CD4-positive, CD25-positive, alpha-beta regulatory T cell (primary cell): ENCODE data around the gene PLA2G6. TPM values are rescaled to one million over a fixed set of nuclear protein-coding genes. Genes with fewer than 3 reads are reported as not detected.
A peak's percentile ranks its signal among the peaks of the same experiment; 100 is the strongest.

Experiments
- ATAC-seq, 2 donors: fragments of 150-1000 bp; cut with Tn5 transposase; one replicate each; pipeline ENCODE4 v1.10.0; 2021; ENCODE audit warnings: low read depth in 2 of 2, moderate number of reproducible peaks in 2 of 2, moderate library complexity in 1 of 2
- DNase-seq, 3 donors: peaks; one replicate each; pipeline versions ENCODE4 v3.0.0 to v3.0.0-alpha.2; 2012 to 2022; ENCODE audit warnings: mixed read lengths in 1 of 3
- H3K27ac ChIP-seq: one replicate; pipeline ENCODE4 v1.7.0; 2013; ENCODE audit warnings: mild to moderate bottlenecking, low read length; ENCODE audit not compliant: insufficient read depth, poor library complexity, severe bottlenecking
- H3K27me3 ChIP-seq: one replicate; pipeline ENCODE4 v1.7.0; 2013; ENCODE audit warnings: low read length; ENCODE audit not compliant: control insufficient read depth, insufficient read depth
- H3K36me3 ChIP-seq: one replicate; pipeline ENCODE4 v1.7.0; 2013; ENCODE audit warnings: mild to moderate bottlenecking, low read length, moderate library complexity; ENCODE audit not compliant: control insufficient read depth, insufficient read depth
- H3K4me1 ChIP-seq: 2 replicates; pipeline ENCODE4 v1.7.0; 2013; ENCODE audit warnings: mild to moderate bottlenecking, low read length; ENCODE audit not compliant: insufficient read depth, control insufficient read depth, poor library complexity, severe bottlenecking
- H3K4me3 ChIP-seq: one replicate; pipeline ENCODE4 v1.7.0; 2013; ENCODE audit warnings: low read depth, mild to moderate bottlenecking, low read length, moderate library complexity
- H3K9me3 ChIP-seq, 2 experiments: 1 replicate in 1 of 2; 2 replicates in 1 of 2; pipeline ENCODE4 v1.7.0; 2013; ENCODE audit warnings: low read length in 2 of 2, mild to moderate bottlenecking in 1 of 2, moderate library complexity in 1 of 2; ENCODE audit not compliant: control insufficient read depth in 2 of 2
- H3K27ac Mint-ChIP-seq, 3 donors: one replicate each; pipeline ENCODE4 v1.8.0; 2020 to 2022; ENCODE audit warnings: mild to moderate bottlenecking in 3 of 3, mixed read lengths in 3 of 3, moderate library complexity in 2 of 3
- H3K27me3 Mint-ChIP-seq: one replicate; pipeline ENCODE4 v1.8.0; 2022; ENCODE audit warnings: mild to moderate bottlenecking, mixed read lengths
- H3K36me3 Mint-ChIP-seq: one replicate; pipeline ENCODE4 v1.8.0; 2020; ENCODE audit warnings: mixed read lengths
- H3K4me1 Mint-ChIP-seq, 4 donors: one replicate each; pipeline ENCODE4 v1.8.0; 2020 to 2022; ENCODE audit warnings: mixed read lengths in 4 of 4, mild to moderate bottlenecking in 1 of 4
- H3K4me3 Mint-ChIP-seq, 4 donors: one replicate each; pipeline ENCODE4 v1.8.0; 2020 to 2022; ENCODE audit warnings: mild to moderate bottlenecking in 4 of 4, mixed read lengths in 4 of 4, moderate library complexity in 3 of 4
- H3K9me3 Mint-ChIP-seq, 7 donors: one replicate each; pipeline ENCODE4 v1.8.0; 2020 to 2022; ENCODE audit warnings: mixed read lengths in 7 of 7, mild to moderate bottlenecking in 3 of 7, moderate library complexity in 2 of 7
- polyA plus RNA-seq, 4 donors: library from polyadenylated mRNA; unstranded; fragments of 300-500 nt; fragmentation: Illumina TruSeq; gene quantifications; one replicate each; pipeline ENCODE4 v1.2.3, GENCODE V29; 2021
- total RNA-seq: library from RNA; stranded (reverse); gene quantifications from one replicate; pipeline ENCODE4 v1.2.3, GENCODE V29; 2022

PLA2G6 gene
- total and polyA plus RNA-seq, 5 donors from 2014 or later: 2.6 to 137 (median 5.5) TPM

DNA sequence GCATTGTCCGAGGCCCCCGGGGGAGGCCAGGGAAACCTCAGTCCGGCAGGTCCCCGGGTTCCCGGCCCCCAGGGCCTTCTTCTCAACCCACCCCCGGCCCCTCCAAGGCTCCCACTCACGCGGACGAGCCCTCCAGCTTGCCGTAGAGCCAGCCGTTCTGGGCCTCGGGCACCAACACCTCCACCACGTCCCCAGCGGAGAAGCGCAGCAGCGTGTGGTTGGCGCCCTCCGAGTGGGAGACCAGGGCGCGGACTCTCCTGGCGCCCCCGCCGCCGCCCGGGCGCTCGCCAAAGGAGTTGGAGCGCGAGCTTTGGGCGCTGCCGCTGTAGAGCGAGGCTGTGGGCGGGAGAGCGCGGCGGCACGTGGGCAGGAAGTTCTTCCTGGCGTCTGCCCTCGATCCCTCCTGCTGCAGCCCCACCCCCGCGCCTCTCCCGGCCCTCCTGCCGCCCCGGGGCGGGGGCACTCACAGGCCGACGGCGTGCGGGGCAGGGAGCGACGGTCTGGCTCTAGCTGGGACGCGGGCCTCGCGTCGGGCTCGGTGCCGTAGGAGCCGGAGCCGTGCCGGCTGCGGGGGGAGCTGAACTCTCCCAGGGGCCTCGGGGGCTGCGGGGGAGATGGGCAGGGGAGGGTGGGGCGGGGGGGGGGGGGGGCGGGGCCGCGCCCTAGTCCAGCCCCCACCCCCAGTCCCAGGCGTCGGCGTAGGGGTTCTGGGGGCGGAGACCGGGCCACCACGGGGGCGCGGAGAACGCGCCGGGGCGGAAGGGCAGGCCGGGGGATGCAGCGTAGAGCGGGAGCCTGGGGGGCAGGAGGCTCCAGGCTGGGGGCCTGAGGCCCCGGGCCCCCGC lies 92.8 kb downstream of the PLA2G6 start:
- Histone ChIP-seq H3K36me3 (no peaks in the 10 kb centered on the region), H3K4me3 (no peak overlapping the region), H3K4me1 (no peaks in the 10 kb centered on the region), H3K27ac (no peak overlapping the region), H3K27me3 (no peaks in the 10 kb centered on the region), H3K9me3 (no peaks in the 10 kb centered on the region)
- H3K9me3 Mint-ChIP-seq: peaks cover 0 to 4% (median 0%) of the 10 kb centered on the region in 7 donors
- peaks cover 15% of the 10 kb centered on the region for H3K36me3 Mint-ChIP-seq
- peaks cover 14% of the 10 kb centered on the region for H3K27me3 Mint-ChIP-seq
- H3K4me1 Mint-ChIP-seq: peaks cover 0 to 3% (median 0%) of the 10 kb centered on the region in 4 donors
- no peak for DNase-seq
- no peak overlapping the region for H3K4me3 Mint-ChIP-seq
- ATAC-seq: no peak
- H3K27ac Mint-ChIP-seq: no peak overlapping the region

DNA sequence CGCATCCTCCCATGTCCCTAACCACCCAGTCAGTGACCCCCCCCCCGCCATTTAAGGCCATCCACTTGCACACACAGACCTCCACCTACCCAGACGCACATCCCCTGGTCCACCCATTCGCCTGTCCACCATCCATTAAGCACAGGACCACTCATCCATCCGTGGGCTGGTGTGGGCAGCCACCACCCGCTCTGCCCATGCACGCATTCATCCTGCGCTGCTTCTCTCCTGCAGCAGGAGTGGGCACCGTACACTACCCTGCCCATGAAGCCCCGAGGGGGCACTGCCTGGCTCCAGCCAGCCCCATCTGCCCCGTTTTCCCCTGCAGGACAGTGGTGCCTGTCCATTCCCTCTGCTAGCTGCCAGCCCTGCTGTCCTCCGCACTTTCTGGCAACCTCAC lies 93.8 kb downstream of the PLA2G6 start:
- DNase-seq: no peak
- Histone ChIP-seq H3K36me3 (no peaks in the 10 kb centered on the region), H3K27me3 (no peaks in the 10 kb centered on the region), H3K4me1 (peaks cover under 1% of the 10 kb centered on the region), H3K9me3 (no peaks in the 10 kb centered on the region), H3K4me3 (no peak overlapping the region), H3K27ac (no peak overlapping the region)
- no peak for ATAC-seq
- no peak overlapping the region for H3K4me3 Mint-ChIP-seq
- no peak overlapping the region for H3K27ac Mint-ChIP-seq
- H3K36me3 Mint-ChIP-seq: peaks cover 14% of the 10 kb centered on the region
- H3K9me3 Mint-ChIP-seq: peaks cover 0 to 4% (median 0%) of the 10 kb centered on the region in 7 donors
- peaks cover 18% of the 10 kb centered on the region for H3K27me3 Mint-ChIP-seq
- H3K4me1 Mint-ChIP-seq: peaks cover 0 to 5% (median 0%) of the 10 kb centered on the region in 4 donors

DNA sequence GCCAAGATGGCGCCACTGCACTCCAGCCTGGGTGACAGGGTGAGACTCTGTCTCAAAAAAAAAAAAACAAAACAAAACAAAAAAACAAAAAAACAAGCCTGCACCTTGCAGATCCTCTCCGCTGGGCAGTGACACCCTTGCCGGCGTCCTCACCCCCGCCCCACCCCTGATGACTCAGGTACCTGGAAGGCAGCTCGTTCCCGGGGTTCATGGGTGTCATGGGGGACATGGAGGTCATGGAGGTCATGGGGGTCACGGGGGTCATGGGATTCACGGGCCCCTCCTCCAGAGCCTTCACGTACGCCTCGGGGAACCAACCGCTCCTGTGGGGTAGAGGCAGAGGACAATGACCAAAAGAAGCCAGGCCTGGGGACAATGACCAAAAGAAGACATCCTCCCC lies 94.7 kb downstream of the PLA2G6 start:
- no peak for DNase-seq
- no peaks in the 10 kb centered on the region for H3K27me3 ChIP-seq
- no peaks in the 10 kb centered on the region for H3K36me3 ChIP-seq
- Mint-ChIP-seq H3K36me3 (peaks cover 11% of the 10 kb centered on the region), H3K4me1 (peaks cover 0 to 7% (median 0%) of the 10 kb centered on the region in 4 donors), H3K27ac (no peak overlapping the region), H3K9me3 (peaks cover 0 to 4% (median 0%) of the 10 kb centered on the region in 7 donors), H3K4me3 (no peak overlapping the region), H3K27me3 (peaks cover 22% of the 10 kb centered on the region)
- no peak for ATAC-seq
- H3K4me1 ChIP-seq: peaks cover 9% of the 10 kb centered on the region
- H3K9me3 ChIP-seq: no peaks in the 10 kb centered on the region
- no peak overlapping the region for H3K27ac ChIP-seq
- no peak overlapping the region for H3K4me3 ChIP-seq

DNA sequence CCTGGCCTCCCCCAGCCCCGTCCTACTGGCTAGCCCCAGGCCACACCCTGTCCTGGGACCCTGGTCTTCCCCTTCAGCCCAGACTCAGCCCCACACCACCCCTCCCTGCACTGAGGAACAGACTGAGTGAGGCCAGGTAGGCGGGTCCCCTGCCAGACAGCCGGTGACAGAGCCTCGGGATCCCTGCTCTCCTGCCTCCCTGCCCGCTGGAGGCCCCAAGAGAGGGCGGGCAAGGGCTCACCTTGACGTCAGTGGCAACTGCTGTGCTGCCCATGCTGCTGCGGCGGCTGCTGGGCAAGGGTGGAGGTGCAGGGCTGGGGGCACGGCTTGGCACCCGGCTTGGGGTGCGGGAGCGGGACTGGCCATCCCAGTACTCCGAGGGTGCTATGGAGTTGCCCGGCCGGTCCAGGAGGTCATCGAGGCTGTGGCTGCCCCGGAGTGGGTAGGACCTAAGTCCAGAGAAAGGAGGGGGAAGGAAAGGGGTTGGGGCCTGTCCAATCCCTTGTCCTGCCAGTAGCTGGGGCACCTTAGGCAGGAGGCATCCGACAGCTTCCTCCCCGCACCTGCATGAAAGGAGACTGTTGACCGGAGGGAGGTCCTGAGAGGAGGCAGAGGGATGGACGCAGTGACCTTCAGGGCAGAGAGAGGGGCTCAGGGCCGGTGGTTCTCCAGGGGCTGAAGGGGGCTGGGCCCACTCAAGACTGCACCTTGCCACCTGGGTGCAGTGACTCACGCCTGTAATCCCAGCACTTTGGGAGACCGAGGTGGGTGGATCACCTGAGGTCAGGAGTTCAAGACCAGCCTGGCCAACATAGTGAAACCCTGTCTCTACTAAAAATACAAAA lies 95.4 kb downstream of the PLA2G6 start:
- Histone ChIP-seq H3K27me3 (no peaks in the 10 kb centered on the region), H3K4me3 (no peak overlapping the region), H3K27ac (no peak overlapping the region), H3K9me3 (no peaks in the 10 kb centered on the region), H3K4me1 (peaks cover 16% of the 10 kb centered on the region), H3K36me3 (no peaks in the 10 kb centered on the region)
- peaks cover 0 to 4% (median 0%) of the 10 kb centered on the region in 7 donors for H3K9me3 Mint-ChIP-seq
- ATAC-seq: no peak
- H3K27ac Mint-ChIP-seq: no peak overlapping the region
- no peak for DNase-seq
- peaks cover 22% of the 10 kb centered on the region for H3K27me3 Mint-ChIP-seq
- peaks cover 11% of the 10 kb centered on the region for H3K36me3 Mint-ChIP-seq
- H3K4me1 Mint-ChIP-seq: peaks cover 0 to 9% (median 0%) of the 10 kb centered on the region in 4 donors
- H3K4me3 Mint-ChIP-seq: no peak overlapping the region

DNA sequence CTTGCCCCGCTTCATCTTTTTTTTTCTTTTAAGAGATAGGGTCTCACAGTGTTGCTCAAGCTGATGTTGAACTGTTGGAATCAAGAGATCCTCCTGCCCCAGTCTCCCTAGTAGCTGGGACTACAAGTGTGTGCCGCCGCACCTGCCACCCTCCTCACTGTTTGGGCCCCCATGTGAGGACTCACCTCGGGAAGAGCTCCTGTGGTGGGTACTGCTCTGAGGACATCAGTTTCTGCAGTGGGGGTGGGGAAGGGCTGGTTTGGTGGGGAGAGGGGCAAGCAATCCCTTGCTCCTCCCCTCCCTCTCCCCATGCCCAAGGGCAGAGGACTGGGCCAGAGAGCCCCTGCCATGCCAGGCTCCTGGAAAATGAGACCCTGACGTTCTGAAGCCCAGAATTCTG lies 96.1 kb downstream of the PLA2G6 start:
- DNase-seq: no peak
- Mint-ChIP-seq H3K36me3 (peaks cover 8% of the 10 kb centered on the region), H3K4me1 (peaks cover 0 to 9% (median 0%) of the 10 kb centered on the region in 4 donors), H3K27me3 (peaks cover 19% of the 10 kb centered on the region), H3K27ac (no peak overlapping the region), H3K4me3 (no peak overlapping the region), H3K9me3 (peaks cover 0 to 4% (median 0%) of the 10 kb centered on the region in 7 donors)
- Histone ChIP-seq H3K9me3 (no peaks in the 10 kb centered on the region), H3K27ac (no peak overlapping the region), H3K36me3 (no peaks in the 10 kb centered on the region), H3K4me1 (peaks cover 17% of the 10 kb centered on the region), H3K4me3 (no peak overlapping the region), H3K27me3 (no peaks in the 10 kb centered on the region)
- no peak for ATAC-seq

DNA sequence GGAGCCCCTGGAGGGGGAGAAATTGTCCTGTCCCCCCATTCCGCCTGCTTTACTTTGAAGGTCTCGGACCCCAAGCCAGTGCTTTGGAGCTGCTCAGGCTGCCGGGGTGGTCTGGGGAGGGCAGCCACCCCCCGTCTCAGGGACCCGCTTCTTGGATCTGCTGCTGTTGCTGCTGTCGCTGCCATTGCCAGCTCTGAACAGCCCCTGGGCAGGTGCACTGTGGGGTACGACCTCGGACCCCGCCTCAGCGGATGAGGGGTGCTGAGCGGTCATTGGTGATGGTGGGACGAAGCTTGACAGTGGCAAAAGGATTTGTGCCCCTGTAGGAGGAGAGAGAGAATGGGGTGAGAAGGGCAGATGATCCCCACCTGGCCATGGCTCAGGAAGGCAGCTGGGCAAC lies 96.6 kb downstream of the PLA2G6 start:
- Mint-ChIP-seq H3K4me3 (no peak overlapping the region), H3K4me1 (peaks cover 0 to 9% (median 0%) of the 10 kb centered on the region in 4 donors), H3K27me3 (peaks cover 16% of the 10 kb centered on the region), H3K27ac (no peak overlapping the region), H3K36me3 (peaks cover 5% of the 10 kb centered on the region), H3K9me3 (peaks cover 0 to 4% (median 0%) of the 10 kb centered on the region in 7 donors)
- H3K27me3 ChIP-seq: no peaks in the 10 kb centered on the region
- no peak overlapping the region for H3K4me3 ChIP-seq
- no peaks in the 10 kb centered on the region for H3K9me3 ChIP-seq
- H3K27ac ChIP-seq: no peak overlapping the region
- H3K36me3 ChIP-seq: no peaks in the 10 kb centered on the region
- peaks cover 17% of the 10 kb centered on the region for H3K4me1 ChIP-seq
- DNase-seq: no peak
- ATAC-seq: no peak

DNA sequence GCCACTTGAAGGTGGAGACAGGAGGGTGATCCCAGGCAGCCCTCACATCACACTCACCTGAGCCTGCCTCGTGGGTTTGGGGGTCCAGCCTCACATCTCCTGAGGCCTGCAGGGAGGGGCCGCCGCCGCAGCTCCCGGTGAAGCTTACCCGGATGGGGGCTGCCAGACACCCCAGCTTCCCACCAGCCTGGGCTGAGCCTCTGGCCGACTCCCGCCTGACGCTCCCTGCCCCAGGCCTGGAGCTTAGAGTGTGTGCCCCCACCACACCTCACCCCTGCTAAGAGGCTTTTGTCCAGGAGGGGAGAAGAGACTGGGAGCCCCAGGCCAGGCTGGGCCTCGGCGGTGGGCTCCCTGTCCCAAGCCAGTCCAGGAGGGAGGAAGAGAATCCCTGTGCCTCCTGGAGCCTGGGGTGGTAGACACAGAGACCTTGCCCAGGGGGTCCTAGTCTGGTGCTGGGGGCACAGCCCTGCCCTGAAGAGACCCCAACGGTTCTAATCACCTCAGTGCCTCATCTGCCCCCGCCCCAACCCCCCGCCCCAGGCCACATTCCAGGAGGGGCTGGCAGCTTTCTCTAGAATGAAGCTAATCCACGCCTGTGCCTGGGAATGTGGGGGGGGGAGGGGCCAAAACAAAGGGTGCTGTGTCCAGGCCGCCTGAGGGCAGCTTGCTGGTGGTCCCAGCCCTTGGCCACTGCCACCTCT lies 97.5 kb downstream of the PLA2G6 start, which contains the start of gene SLC16A8:
TSS of gene SLC16A8 (minus strand) at position 254 of the 701 bp plus-strand sequence. CDS start 1,311 bp downstream, outside the sequence.
- H3K27me3 Mint-ChIP-seq: peaks cover 23% of the 10 kb centered on the region
- Histone ChIP-seq H3K9me3 (no peaks in the 10 kb centered on the region), H3K4me3 (no peak within 1 kb of the TSS), H3K36me3 (no peaks in the 10 kb centered on the region), H3K4me1 (peaks cover 17% of the 10 kb centered on the region), H3K27me3 (no peaks in the 10 kb centered on the region), H3K27ac (no peak within 1 kb of the TSS)
- peaks cover 5% of the 10 kb centered on the region for H3K36me3 Mint-ChIP-seq
- peak within 1 kb of the TSS in 1 of 4 donors; percentile 7 for H3K4me3 Mint-ChIP-seq
- H3K27ac Mint-ChIP-seq: no peak within 1 kb of the TSS
- peaks cover 0 to 13% (median 0%) of the 10 kb centered on the region in 4 donors for H3K4me1 Mint-ChIP-seq
- ATAC-seq (no peak), DNase-seq (no peak)
- peaks cover 0 to 4% (median 0%) of the 10 kb centered on the region in 7 donors for H3K9me3 Mint-ChIP-seq
